Upper lobe of left lung (tissue), 6 donors: ENCODE results near the gene PSMG4. TPM values are rescaled to one million over a fixed set of nuclear protein-coding genes. Genes with fewer than 3 reads are reported as not detected.

Experiments
- ATAC-seq, 2 donors: fragments of 200-7000 bp; cut with Tn5 transposase; one replicate each; pipeline ENCODE4 v1.9.1; 2022; ENCODE audit warnings: mild to moderate bottlenecking in 2 of 2, moderate library complexity in 2 of 2; ENCODE audit not compliant: low FRiP score in 2 of 2
- DNase-seq, 2 donors: peaks; one replicate each; pipeline ENCODE4 v3.0.0-alpha.2; 2019 to 2020
- H3K27ac ChIP-seq, 4 donors: fragments of 200-600 bp; sonication (generic); one replicate each; pipeline ENCODE4 v1.5.1; 2016 to 2019
- H3K27me3 ChIP-seq, 4 donors: fragments of 200-600 bp; sonication (generic); one replicate each; pipeline ENCODE4 v1.5.1; 2017 to 2019
- H3K36me3 ChIP-seq, 4 donors: fragments of 200-600 bp; sonication (generic); one replicate each; pipeline ENCODE4 v1.5.1; 2016 to 2019
- H3K4me1 ChIP-seq, 4 donors: fragments of 200-600 bp; sonication (generic); one replicate each; pipeline ENCODE4 v1.5.1; 2018 to 2019
- H3K4me3 ChIP-seq, 4 donors: fragments of 200-600 bp; sonication (generic); one replicate each; pipeline ENCODE4 v1.5.1; 2017 to 2019; ENCODE audit warnings: mild to moderate bottlenecking in 2 of 4, moderate library complexity in 1 of 4
- H3K9me3 ChIP-seq, 4 donors: fragments of 200-600 bp; sonication (generic); one replicate each; pipeline ENCODE4 v1.5.1; 2018 to 2019
- CTCF ChIP-seq, 6 experiments: fragments of 450-650 bp in 4 of 6; fragments of 200-600 bp in 2 of 6; sonication (generic) in 2 of 6; IDR thresholded peaks; one replicate each; pipeline ENCODE4 v1.5.1; 2016 to 2019; ENCODE audit warnings: antibody characterized with exemption in 6 of 6
- EP300 ChIP-seq, 4 donors: sonication (generic); formaldehyde crosslinking; IDR thresholded peaks; one replicate each; pipeline ENCODE4 v1.5.1; 2017; ENCODE audit warnings: antibody characterized with exemption in 4 of 4, control low read depth in 2 of 4
- POLR2A ChIP-seq, 4 donors: fragments of 450-650 bp; IDR thresholded peaks; one replicate each; pipeline ENCODE4 v1.5.1; 2016 to 2017; ENCODE audit warnings: antibody characterized with exemption in 4 of 4, mild to moderate bottlenecking in 2 of 4
- POLR2AphosphoS5 ChIP-seq, 2 donors: sonication (generic); formaldehyde crosslinking; IDR thresholded peaks; one replicate each; pipeline ENCODE4 v1.5.1; 2017; ENCODE audit warnings: antibody characterized with exemption in 2 of 2
- WGBS, 2 donors: methylation state at CpG; one replicate each; pipeline ENCODE4 v1.1.5; 2017 to 2018; 5-methylcytosine and 5-hydroxymethylcytosine counted together
- total RNA-seq, 6 donors: library from RNA; depleted of rRNA in 4 of 6; stranded (reverse); fragments of >200 nt in 4 of 6; gene quantifications; one replicate each; pipeline versions ENCODE4 v1.1.0 to v1.2.1, GENCODE V29; 2016 to 2021
- donor health status: DM: no; HTN: no; CAD: no; lungs with moderate emphysema.
- donor health status: DM: no; HTN: yes; CAD: no; lungs with severe emphysema.

Gene PSMG4
- total RNA-seq, 6 donors from 2014 or later, result 17.0 to 24.5 (median 22.9) TPM

DNA sequence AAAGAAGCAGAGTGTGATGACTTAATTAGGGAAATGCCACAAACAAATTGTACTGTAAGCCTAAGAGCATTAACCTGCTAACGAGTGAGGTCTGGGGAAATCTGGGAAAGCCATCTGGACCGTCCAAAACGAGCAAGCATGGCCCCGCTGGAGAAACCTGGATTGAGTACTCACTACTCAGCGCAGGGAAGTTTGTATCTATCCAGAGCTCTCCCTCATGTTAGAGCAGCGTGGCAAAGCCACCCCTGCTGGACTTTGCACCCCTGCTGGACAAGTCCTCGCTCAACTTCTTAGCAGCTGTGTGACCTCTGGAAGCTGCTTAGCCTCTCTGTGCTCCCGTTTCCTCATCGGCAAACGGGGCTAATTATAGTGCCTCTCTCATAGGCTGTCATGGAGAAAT, 37.3 kb downstream of the PSMG4 start:
- H3K27ac ChIP-seq, result no peak overlapping the region
- H3K27me3 ChIP-seq, result no peaks in the 10 kb centered on the region
- H3K9me3 ChIP-seq, result no peaks in the 10 kb centered on the region
- H3K36me3 ChIP-seq, result peaks cover 0 to 13% (median 0%) of the 10 kb centered on the region in 4 donors
- ATAC-seq (no peak), DNase-seq (no peak)
- 91% methylated on average over 9 to 10 of the region's 10 CpGs for WGBS, 2 donors
- no peak overlapping the region for H3K4me3 ChIP-seq
- no peaks in the 10 kb centered on the region for H3K4me1 ChIP-seq
- no peak for TF ChIP-seq POLR2A (IDR thresholded peaks at IDR 0.05)
- no peak for TF ChIP-seq EP300 (IDR thresholded peaks at IDR 0.05)
- TF ChIP-seq POLR2AphosphoS5 (IDR thresholded peaks at IDR 0.05), result no peak
- no peak for TF ChIP-seq CTCF (IDR thresholded peaks at IDR 0.05)

GRCh38 chr6:3296537-3296936, 37.8 kb downstream of the PSMG4 start:
- Histone ChIP-seq H3K4me3 (no peak overlapping the region), H3K27ac (no peak overlapping the region), H3K36me3 (peaks cover 0 to 13% (median 0%) of the 10 kb centered on the region in 4 donors), H3K27me3 (no peaks in the 10 kb centered on the region), H3K4me1 (no peaks in the 10 kb centered on the region), H3K9me3 (no peaks in the 10 kb centered on the region)
- 89 to 95% methylated on average over 11 of the region's 11 CpGs for WGBS, 2 donors
- DNase-seq (no peak), ATAC-seq (no peak)
- TF ChIP-seq POLR2A (IDR thresholded peaks at IDR 0.05) (no peak), EP300 (IDR thresholded peaks at IDR 0.05) (no peak), POLR2AphosphoS5 (IDR thresholded peaks at IDR 0.05) (no peak), CTCF (IDR thresholded peaks at IDR 0.05) (no peak)

- WGBS, 2 donors, result 93 to 95% methylated on average over 9 of the region's 9 CpGs
- TF ChIP-seq EP300 (IDR thresholded peaks at IDR 0.05), result no peak
- TF ChIP-seq POLR2AphosphoS5 (IDR thresholded peaks at IDR 0.05), result no peak
- no peak for TF ChIP-seq CTCF (IDR thresholded peaks at IDR 0.05)
- no peak for TF ChIP-seq POLR2A (IDR thresholded peaks at IDR 0.05)
- Histone ChIP-seq H3K27me3 (no peaks in the 10 kb centered on the region), H3K4me3 (no peak overlapping the region), H3K4me1 (no peaks in the 10 kb centered on the region), H3K9me3 (no peaks in the 10 kb centered on the region), H3K27ac (no peak overlapping the region), H3K36me3 (peaks cover 0 to 13% (median 0%) of the 10 kb centered on the region in 4 donors)
- ATAC-seq, result no peak
- DNase-seq, result no peak
Observed at GRCh38 chr6:3297006-3297405, 38.3 kb downstream of the PSMG4 start.

GRCh38 chr6:3297909-3298308, 39.2 kb downstream of the PSMG4 start:
- H3K27ac ChIP-seq, result no peak overlapping the region
- 86 to 92% methylated on average over 8 to 11 of the region's 11 CpGs for WGBS, 2 donors
- ATAC-seq (no peak), DNase-seq (no peak)
- no peaks in the 10 kb centered on the region for H3K27me3 ChIP-seq
- H3K9me3 ChIP-seq, result no peaks in the 10 kb centered on the region
- no peak overlapping the region for H3K4me3 ChIP-seq
- TF ChIP-seq POLR2A (IDR thresholded peaks at IDR 0.05) (no peak), CTCF (IDR thresholded peaks at IDR 0.05) (no peak), POLR2AphosphoS5 (IDR thresholded peaks at IDR 0.05) (no peak), EP300 (IDR thresholded peaks at IDR 0.05) (no peak)
- peaks cover 0 to 9% (median 0%) of the 10 kb centered on the region in 4 donors for H3K36me3 ChIP-seq
- no peaks in the 10 kb centered on the region for H3K4me1 ChIP-seq

DNA sequence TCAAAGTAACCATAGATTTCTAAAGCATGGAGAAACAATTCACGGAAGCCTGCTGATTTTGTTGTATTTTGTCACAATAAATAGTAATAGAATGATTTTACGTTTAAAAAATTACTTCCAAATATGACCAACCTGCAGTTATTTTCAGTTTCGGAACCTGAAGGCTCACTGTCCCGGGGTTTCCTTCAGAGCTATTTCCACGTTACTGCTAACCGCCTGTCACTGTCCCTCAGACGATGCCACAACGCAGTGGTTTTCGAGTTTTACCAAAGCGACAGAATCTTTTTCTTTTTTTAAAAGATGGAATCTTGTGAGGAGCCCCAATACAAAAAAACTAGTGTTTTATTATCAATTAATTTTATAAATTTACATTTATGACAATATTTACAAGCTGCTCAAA, 40.5 kb downstream of the PSMG4 start:
- DNase-seq (no peak), ATAC-seq (no peak)
- H3K4me3 ChIP-seq, result no peak overlapping the region
- H3K9me3 ChIP-seq, result no peaks in the 10 kb centered on the region
- 92 to 94% methylated on average over 10 of the region's 10 CpGs for WGBS, 2 donors
- no peaks in the 10 kb centered on the region for H3K27me3 ChIP-seq
- H3K27ac ChIP-seq, result no peak overlapping the region
- peaks cover 0 to 9% (median 0%) of the 10 kb centered on the region in 4 donors for H3K36me3 ChIP-seq
- no peaks in the 10 kb centered on the region for H3K4me1 ChIP-seq
- TF ChIP-seq CTCF (IDR thresholded peaks at IDR 0.05) (no peak), EP300 (IDR thresholded peaks at IDR 0.05) (no peak), POLR2A (IDR thresholded peaks at IDR 0.05) (no peak), POLR2AphosphoS5 (IDR thresholded peaks at IDR 0.05) (no peak)
